Activated naive CD8-positive, alpha-beta T cell (primary cell): ENCODE data around the gene TRIM47.

Experiments used
- H3K27ac Mint-ChIP-seq: one replicate; pipeline ENCODE4 v1.8.0; 2021; ENCODE audit warnings: mixed read lengths
- H3K27me3 Mint-ChIP-seq: one replicate; pipeline ENCODE4 v1.8.0; 2021; ENCODE audit warnings: mixed read lengths
- H3K36me3 Mint-ChIP-seq: one replicate; pipeline ENCODE4 v1.8.0; 2021; ENCODE audit warnings: mixed read lengths
- H3K4me1 Mint-ChIP-seq: one replicate; pipeline ENCODE4 v1.8.0; 2021; ENCODE audit warnings: low read depth, mixed read lengths
- H3K4me3 Mint-ChIP-seq: one replicate; pipeline ENCODE4 v1.8.0; 2021; ENCODE audit warnings: mild to moderate bottlenecking, mixed read lengths
- H3K9me3 Mint-ChIP-seq: one replicate; pipeline ENCODE4 v1.8.0; 2021; ENCODE audit warnings: low read depth, mixed read lengths

The TRIM47 gene

GRCh38 chr17:75915268-75915667 lies 36.9 kb upstream of the TRIM47 start:
- Mint-ChIP-seq H3K36me3 (no peaks in the 10 kb centered on the region), H3K27me3 (no peaks in the 10 kb centered on the region), H3K4me3 (no peak overlapping the region), H3K9me3 (no peaks in the 10 kb centered on the region), H3K4me1 (no peaks in the 10 kb centered on the region), H3K27ac (no peak overlapping the region)

DNA sequence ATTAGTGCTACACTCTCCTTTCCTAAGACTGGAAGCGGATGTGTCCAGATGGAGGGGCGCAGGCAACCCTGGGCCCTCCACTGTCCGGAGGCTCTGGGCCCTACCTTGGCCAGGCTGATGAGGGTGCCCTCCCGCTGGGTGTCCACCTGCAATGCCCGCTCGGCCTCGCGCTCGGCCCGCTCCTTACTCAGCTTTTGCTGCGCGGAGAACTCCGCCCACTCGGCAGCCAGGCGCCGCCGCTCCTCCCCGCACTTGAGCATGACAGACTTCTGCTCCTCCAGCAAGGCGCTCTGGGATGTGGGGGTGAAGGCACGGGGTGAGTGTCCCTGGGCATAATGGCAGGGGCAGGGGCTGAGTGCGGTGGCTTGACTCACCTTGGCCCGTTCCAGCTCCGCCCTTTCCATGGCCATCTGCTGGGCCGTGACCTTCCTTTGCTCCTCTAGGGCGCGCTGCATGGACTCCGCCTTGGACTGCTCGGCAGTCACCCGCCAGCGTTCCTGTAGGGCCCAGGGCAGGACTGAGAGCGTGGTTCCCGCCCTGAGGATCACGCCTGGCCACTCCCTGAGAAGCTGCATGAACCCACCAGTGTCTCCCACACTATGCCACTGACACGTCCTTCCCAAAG lies 36.4 kb upstream of the TRIM47 start:
- H3K27ac Mint-ChIP-seq: no peak overlapping the region
- H3K4me1 Mint-ChIP-seq: peaks cover 3% of the 10 kb centered on the region
- H3K9me3 Mint-ChIP-seq: no peaks in the 10 kb centered on the region
- no peak overlapping the region for H3K4me3 Mint-ChIP-seq
- no peaks in the 10 kb centered on the region for H3K36me3 Mint-ChIP-seq
- no peaks in the 10 kb centered on the region for H3K27me3 Mint-ChIP-seq

- Mint-ChIP-seq H3K9me3 (no peaks in the 10 kb centered on the region), H3K4me3 (no peak overlapping the region), H3K4me1 (peaks cover 8% of the 10 kb centered on the region), H3K27ac (no peak overlapping the region), H3K36me3 (no peaks in the 10 kb centered on the region), H3K27me3 (no peaks in the 10 kb centered on the region)
Measured at GRCh38 chr17:75913537-75914210, 35.3 kb upstream of the TRIM47 start.

DNA sequence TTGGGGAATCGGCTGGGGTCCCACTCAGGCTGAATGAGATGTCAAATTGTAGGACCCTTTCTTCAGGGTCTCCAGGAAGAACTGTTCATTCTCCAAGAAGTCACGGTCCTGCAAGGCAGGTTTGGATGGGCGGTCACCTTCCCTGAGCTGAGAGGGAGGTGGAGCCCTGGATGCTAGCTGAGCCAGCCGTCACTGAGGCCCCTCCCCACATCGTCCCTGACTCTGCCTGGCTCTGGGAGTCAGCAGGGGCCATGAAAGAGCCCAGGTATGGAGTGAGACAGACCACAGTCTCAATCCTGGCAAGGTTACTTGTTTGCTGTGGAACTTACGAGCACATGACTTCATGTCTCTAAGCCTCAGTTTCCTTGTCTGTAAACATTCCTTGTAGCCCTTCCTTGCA lies 32.3 kb upstream of the TRIM47 start:
- no peaks in the 10 kb centered on the region for H3K27me3 Mint-ChIP-seq
- H3K36me3 Mint-ChIP-seq: no peaks in the 10 kb centered on the region
- no peak overlapping the region for H3K4me3 Mint-ChIP-seq
- peaks cover 15% of the 10 kb centered on the region for H3K4me1 Mint-ChIP-seq
- H3K27ac Mint-ChIP-seq: no peak overlapping the region
- H3K9me3 Mint-ChIP-seq: no peaks in the 10 kb centered on the region

- peak overlapping the region; percentile 50 for H3K27ac Mint-ChIP-seq
- H3K4me1 Mint-ChIP-seq: peaks cover 18% of the 10 kb centered on the region
- H3K27me3 Mint-ChIP-seq: no peaks in the 10 kb centered on the region
- H3K9me3 Mint-ChIP-seq: no peaks in the 10 kb centered on the region
- H3K4me3 Mint-ChIP-seq: no peak overlapping the region
- no peaks in the 10 kb centered on the region for H3K36me3 Mint-ChIP-seq
Measured at GRCh38 chr17:75909812-75910274, 31.5 kb upstream of the TRIM47 start.

DNA sequence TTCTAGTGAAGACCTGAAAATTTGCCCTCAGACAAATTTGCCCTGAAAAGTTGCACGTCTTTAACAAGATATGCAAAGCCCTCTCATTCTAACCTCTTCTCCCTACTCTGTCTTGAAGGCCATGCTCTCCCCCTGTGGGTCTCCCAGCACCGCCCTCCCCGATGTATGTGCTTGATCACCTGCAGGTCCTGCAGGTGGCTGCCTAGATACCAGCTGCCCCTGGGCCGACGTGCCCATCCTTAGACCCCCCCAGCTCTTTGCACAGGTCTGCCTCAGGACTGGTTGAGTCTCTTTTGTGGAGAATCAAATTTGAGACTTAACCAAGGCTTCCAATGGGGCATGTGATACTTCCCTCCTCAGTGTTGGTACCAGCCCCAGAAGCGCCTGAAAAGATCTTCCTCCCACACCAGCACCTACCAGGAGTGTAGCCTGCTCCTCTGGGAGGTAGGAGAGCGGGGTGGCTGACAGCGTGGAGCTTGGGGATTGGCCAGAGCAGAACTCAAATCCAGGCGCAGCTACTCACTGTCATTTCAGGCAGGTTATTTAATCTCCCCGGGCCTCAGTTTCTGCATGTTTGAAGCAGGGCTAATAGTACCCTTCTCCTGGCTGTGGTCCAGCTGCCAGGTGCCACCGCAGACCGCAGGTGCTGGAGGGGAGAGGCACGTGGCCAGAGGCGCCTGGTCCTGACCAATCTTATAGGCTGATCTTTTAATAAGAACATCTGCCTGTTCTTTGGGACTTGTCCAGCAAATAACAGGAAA lies 30.9 kb upstream of the TRIM47 start:
- no peak overlapping the region for H3K27ac Mint-ChIP-seq
- no peak overlapping the region for H3K4me3 Mint-ChIP-seq
- H3K9me3 Mint-ChIP-seq: no peaks in the 10 kb centered on the region
- H3K27me3 Mint-ChIP-seq: no peaks in the 10 kb centered on the region
- peaks cover 18% of the 10 kb centered on the region for H3K4me1 Mint-ChIP-seq
- no peaks in the 10 kb centered on the region for H3K36me3 Mint-ChIP-seq

- Mint-ChIP-seq H3K9me3 (no peaks in the 10 kb centered on the region), H3K4me1 (peaks cover 20% of the 10 kb centered on the region), H3K4me3 (no peak overlapping the region), H3K27me3 (no peaks in the 10 kb centered on the region), H3K27ac (no peak overlapping the region), H3K36me3 (no peaks in the 10 kb centered on the region)
Measured at GRCh38 chr17:75908201-75908600, 29.8 kb upstream of the TRIM47 start.

GRCh38 chr17:75906143-75906884 lies 27.9 kb upstream of the TRIM47 start:
- H3K27ac Mint-ChIP-seq: peak overlapping the region; percentile 41
- no peaks in the 10 kb centered on the region for H3K27me3 Mint-ChIP-seq
- no peaks in the 10 kb centered on the region for H3K9me3 Mint-ChIP-seq
- peaks cover 20% of the 10 kb centered on the region for H3K4me1 Mint-ChIP-seq
- peak overlapping the region; percentile 59 for H3K4me3 Mint-ChIP-seq
- no peaks in the 10 kb centered on the region for H3K36me3 Mint-ChIP-seq

DNA sequence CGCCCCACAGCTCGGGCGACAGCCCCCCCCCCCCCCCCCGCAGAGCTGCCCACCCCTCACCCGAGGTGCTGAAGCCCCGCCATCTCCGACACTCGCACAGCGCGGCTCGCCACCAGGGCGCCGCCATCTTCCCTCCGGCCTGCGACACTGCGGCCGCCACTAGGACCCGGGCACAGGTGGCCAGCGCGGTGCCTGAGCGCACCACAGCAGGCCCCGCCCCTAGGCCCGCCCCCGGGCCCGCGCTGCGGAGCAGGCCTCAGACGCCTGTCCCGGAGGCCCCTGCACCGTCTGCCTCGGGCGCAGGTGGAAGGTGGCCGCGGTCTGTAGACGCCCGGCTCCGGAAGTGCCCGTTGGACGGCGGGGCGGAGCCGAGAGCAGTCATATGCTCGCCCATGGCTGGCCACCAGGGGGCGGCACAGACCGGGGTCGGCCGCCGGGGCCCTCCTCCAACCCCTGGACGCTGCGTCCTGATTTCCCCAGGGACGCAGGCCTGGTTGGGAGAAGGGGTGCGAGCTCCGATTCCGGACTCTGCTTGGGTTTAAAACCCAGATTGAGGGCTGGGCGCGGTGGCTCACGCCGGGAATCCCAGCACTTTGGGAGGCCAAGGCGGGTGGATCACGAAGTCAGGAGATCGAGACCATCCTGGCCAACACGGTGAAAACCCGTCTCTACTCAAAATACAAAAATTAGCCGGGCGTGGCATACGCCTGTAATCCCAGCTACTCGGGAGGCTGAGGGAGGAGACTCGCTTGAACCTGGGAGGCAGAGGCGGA lies 26.6 kb upstream of the TRIM47 start, which contains the start of gene MRPL38:
Gene MRPL38 (minus strand): TSS at position 136 of the 773 bp plus-strand sequence. CDS start 9 bp downstream, at position 127.
- Mint-ChIP-seq H3K4me1 (peaks cover 19% of the 10 kb centered on the region), H3K36me3 (no peaks in the 10 kb centered on the region), H3K4me3 (peak within 1 kb of the TSS; percentile 97), H3K27me3 (no peaks in the 10 kb centered on the region), H3K9me3 (no peaks in the 10 kb centered on the region), H3K27ac (peak within 1 kb of the TSS; percentile 96)

GRCh38 chr17:75902406-75902805 lies 24.0 kb upstream of the TRIM47 start:
- no peak overlapping the region for H3K4me3 Mint-ChIP-seq
- H3K27me3 Mint-ChIP-seq: no peaks in the 10 kb centered on the region
- peaks cover 15% of the 10 kb centered on the region for H3K4me1 Mint-ChIP-seq
- no peaks in the 10 kb centered on the region for H3K9me3 Mint-ChIP-seq
- no peaks in the 10 kb centered on the region for H3K36me3 Mint-ChIP-seq
- peak overlapping the region; percentile 22 for H3K27ac Mint-ChIP-seq

- no peaks in the 10 kb centered on the region for H3K27me3 Mint-ChIP-seq
- no peaks in the 10 kb centered on the region for H3K36me3 Mint-ChIP-seq
- H3K4me1 Mint-ChIP-seq: peaks cover 17% of the 10 kb centered on the region
- no peak overlapping the region for H3K4me3 Mint-ChIP-seq
- H3K9me3 Mint-ChIP-seq: no peaks in the 10 kb centered on the region
- H3K27ac Mint-ChIP-seq: no peak overlapping the region
Measured at GRCh38 chr17:75901727-75902126, 23.3 kb upstream of the TRIM47 start.

GRCh38 chr17:75900691-75901533 lies 22.5 kb upstream of the TRIM47 start:
- H3K36me3 Mint-ChIP-seq: no peaks in the 10 kb centered on the region
- H3K27ac Mint-ChIP-seq: peak overlapping the region; percentile 16
- no peaks in the 10 kb centered on the region for H3K27me3 Mint-ChIP-seq
- H3K9me3 Mint-ChIP-seq: no peaks in the 10 kb centered on the region
- no peak overlapping the region for H3K4me3 Mint-ChIP-seq
- peaks cover 12% of the 10 kb centered on the region for H3K4me1 Mint-ChIP-seq

GRCh38 chr17:75899767-75900468 lies 21.5 kb upstream of the TRIM47 start:
- Mint-ChIP-seq H3K4me3 (no peak overlapping the region), H3K4me1 (peaks cover 16% of the 10 kb centered on the region), H3K27ac (no peak overlapping the region), H3K27me3 (no peaks in the 10 kb centered on the region), H3K36me3 (no peaks in the 10 kb centered on the region), H3K9me3 (no peaks in the 10 kb centered on the region)
